GM12872 (cell line): ENCODE results near the gene RFX3.

Source experiments
- TF ChIP-seq, protein P1 (sequence below): IDR thresholded peaks from 3 replicates; pipeline ENCODE4 v1.5.1; 2011; ENCODE audit warnings: low read depth, mild to moderate bottlenecking, low read length, moderate library complexity; ENCODE audit not compliant: insufficient read depth

The RFX3 gene

DNA sequence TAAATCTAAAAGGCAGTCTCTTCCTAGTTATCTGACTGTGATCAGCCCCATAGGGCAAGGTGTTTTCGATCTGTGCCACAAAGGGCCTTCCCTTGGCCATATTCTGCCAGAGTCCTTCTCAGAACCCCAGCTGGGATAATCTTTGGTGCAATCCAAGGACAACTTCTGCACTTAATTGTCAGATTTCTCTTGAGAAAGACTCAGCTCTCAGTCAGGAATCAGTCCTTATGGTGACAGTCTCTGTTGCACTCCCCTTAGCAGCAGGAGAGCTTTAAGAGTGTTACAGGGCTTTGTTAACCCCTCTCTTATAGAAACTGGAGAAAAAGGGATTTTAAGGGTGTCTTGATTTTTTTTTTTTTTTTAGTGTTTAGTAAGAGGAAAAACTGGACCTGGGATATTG lies 15.4 kb upstream of the RFX3 start:
- TF ChIP-seq, protein P1, sequence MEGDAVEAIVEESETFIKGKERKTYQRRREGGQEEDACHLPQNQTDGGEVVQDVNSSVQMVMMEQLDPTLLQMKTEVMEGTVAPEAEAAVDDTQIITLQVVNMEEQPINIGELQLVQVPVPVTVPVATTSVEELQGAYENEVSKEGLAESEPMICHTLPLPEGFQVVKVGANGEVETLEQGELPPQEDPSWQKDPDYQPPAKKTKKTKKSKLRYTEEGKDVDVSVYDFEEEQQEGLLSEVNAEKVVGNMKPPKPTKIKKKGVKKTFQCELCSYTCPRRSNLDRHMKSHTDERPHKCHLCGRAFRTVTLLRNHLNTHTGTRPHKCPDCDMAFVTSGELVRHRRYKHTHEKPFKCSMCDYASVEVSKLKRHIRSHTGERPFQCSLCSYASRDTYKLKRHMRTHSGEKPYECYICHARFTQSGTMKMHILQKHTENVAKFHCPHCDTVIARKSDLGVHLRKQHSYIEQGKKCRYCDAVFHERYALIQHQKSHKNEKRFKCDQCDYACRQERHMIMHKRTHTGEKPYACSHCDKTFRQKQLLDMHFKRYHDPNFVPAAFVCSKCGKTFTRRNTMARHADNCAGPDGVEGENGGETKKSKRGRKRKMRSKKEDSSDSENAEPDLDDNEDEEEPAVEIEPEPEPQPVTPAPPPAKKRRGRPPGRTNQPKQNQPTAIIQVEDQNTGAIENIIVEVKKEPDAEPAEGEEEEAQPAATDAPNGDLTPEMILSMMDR, result no peak

DNA sequence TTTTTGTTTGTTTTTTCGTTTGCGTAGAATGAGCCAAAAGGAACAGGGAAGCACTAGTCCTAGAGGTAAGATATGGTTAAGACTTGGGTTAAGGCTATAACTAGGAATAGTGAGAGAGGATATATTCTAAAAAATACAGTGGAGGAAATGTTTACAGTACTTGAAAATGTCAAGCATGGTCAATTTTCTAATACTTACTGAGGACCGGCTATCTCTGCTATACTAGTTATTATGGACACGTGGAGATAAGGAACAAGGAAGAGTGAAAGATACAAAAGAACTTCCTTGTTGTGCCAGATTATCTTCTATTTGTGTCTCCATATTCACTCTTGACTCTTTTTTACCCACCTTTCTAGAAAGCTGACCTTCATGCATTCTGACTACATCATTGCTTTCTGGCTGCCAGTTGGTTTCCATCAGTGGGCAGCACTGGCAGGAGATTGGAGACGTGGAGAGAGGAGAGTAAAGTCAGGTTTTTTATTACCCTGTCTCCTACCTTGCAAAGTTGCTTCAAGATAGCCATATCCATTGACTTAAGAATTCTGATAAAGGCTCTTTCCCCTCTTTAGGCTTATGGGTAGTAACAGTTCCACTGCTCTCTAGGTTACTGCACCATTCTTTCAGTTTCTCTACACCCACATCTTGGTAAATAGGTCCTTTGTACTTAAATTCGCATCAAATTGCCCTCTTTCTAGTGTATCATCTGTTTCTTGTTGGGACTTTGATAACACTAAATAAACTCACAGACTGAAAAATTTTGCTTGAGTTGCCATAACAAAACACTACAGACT lies 9.0 kb upstream of the RFX3 start:
- TF ChIP-seq, protein P1, result no peak

DNA sequence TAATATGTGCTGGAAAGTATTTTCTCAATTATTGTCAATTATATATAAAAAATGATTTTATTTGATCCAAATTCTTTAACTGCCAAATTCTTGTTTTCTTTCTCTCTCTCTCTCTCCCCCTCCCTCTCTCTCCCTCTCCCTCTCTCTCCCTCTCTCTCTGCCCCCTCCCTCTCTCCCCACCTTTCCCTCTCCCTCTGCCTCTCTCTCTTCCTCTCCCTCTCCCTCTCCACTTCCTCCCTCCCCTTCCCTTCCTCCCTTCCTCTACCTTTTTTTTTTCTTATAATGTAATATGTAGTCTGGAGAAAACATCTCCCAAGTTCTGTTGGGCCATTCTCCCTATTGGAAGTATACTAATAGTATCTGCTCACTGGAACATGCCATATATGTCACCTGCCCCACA lies 6.4 kb upstream of the RFX3 start:
- TF ChIP-seq, protein P1, result no peak

DNA sequence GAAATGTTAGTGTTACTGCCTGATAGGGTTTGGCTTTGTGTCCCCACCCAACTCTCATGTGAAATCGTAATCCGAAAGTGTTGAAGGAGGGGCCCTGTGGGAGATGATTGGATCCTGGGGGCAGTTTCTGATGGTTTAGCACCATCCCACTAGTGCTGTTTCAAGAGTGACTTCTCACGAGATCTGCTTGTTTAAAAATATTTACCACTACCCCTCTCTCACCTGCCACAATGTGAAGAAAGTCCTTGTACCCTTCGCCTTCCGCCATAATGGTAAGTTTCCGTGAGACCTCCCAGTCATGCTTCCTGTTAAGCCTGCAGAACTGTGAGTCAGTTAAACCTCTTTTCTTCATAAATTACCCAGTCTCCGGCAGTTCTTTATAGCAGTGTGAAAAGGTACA lies 2.6 kb upstream of the RFX3 start:
- TF ChIP-seq, protein P1, result no peak

DNA sequence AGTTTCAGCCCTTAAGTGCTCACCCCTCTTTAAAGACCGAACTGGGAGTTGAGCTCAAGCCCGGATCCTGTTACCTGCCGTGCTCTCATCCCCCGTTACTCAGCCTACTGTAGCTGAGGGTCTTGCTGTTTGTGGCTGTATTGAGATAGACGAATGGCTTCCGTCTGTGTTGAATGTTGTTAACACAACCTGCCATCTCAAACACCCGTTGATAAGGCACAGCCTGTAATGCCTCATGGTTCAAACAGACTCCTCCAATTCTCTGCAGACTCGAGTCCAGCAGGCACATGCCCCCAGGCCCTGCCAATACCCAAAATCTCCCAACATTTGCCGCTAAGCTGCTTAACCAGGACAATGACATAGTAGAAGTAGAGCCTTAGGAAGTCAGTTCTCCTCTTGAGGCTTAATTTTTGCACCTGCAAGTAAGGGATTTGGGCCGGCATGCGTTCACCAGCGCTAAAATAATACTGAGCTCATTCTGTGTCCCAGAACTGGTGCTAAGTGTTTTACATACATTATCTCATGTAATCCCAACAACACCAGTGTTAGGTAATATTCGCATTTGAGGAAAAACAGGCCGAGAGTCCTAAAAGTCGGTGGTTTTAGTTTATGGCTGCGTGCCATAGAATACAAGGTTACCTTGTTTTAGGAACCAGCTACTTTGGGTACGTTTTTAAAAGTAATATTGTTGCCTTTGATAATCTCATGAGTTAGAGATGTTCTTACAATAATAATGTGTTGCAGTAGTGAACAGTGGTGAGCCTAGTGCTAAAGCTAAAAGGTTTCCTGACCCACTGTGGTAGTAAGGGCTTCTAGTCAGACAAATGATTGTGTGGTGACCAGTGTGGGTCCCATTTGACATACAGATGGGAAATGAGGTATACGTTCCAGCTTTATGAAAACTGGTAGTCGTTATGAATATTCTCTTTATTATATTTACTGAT lies 1.5 kb upstream of the RFX3 start:
- TF ChIP-seq, protein P1, result no peak

DNA sequence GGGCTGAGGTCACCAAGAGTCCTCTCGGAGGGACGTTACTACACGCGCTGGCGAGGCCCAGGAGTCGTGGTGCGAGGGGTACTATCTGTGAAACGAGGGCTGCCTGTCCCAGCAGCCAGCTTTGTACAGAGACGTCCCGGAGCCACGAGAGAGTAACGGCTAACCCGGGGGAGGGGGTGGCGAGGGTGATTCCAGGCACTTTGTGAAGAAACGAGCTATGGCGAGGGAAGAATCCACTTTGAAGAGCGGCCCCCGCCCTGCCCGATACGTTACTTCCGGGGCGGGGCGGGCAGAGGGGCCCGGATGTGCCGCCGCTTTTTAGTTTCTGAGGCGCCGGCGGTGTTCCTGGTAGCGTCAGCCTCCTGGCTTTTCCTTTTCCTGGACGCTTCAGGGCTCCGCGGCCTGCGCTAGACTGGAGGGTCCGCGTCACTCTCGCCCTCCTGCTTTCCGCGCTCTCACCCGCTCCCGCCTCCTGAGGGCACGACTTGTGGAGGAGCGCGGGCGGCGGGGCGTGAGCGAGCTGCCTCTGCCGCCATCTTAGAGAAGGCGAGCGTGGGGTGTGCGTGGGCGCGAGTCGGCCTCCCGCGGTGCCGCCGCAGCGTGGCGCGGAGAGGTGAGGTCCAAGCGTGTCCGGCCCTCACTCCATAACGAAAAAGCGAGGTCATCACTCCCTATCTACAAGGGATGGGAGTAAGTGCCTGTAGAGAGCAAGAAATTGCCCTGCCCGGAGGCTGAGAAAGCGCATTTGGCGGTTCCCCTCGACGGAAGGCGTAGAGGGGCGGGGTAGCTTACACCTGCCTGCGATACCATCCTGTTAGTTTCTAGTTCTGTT lies 580 bp upstream of the RFX3 start:
- TF ChIP-seq, protein P1, result no peak
